SU-DHL-6 (cell line): ENCODE data around the gene SLC7A6OS.

Experiments
- H2AFZ ChIP-seq: fragments of 200-600 bp; sonication (generic); 2 replicates; pipeline ENCODE4 v1.6.1; 2014; ENCODE audit warnings: low read depth, mild to moderate bottlenecking, moderate library complexity, mixed read lengths, antibody characterized with exemption, low read length; ENCODE audit not compliant: severe bottlenecking
- H3F3A ChIP-seq: fragments of 200-600 bp; shearing (Covaris generic); 2 replicates; pipeline ENCODE4 v1.6.0; 2016; ENCODE audit warnings: antibody characterized with exemption, mild to moderate bottlenecking; ENCODE audit not compliant: insufficient read depth
- H3K27ac ChIP-seq: fragments of 200-600 bp; sonication (generic); 2 replicates; pipeline ENCODE4 v1.5.1; 2016; ENCODE audit warnings: low read depth, mild to moderate bottlenecking, low read length, moderate library complexity, mixed read lengths
- H3K27me3 ChIP-seq: fragments of 200-600 bp; sonication (generic), shearing (Covaris generic); 2 replicates; pipeline ENCODE4 v1.6.0; 2014; ENCODE audit warnings: mild to moderate bottlenecking, low read length
- H3K36me3 ChIP-seq: fragments of 200-600 bp; sonication (generic); 2 replicates; pipeline ENCODE4 v1.6.1; 2014; ENCODE audit warnings: mild to moderate bottlenecking, low read length, mixed read lengths
- H3K4me2 ChIP-seq: fragments of 300-600, 200-600 bp; shearing (Covaris generic), sonication (generic); 2 replicates; pipeline ENCODE4 v1.6.0; 2014; ENCODE audit warnings: low read length, low read depth, mild to moderate bottlenecking; ENCODE audit not compliant: poor library complexity, severe bottlenecking
- H3K4me3 ChIP-seq: fragments of 200-600 bp; sonication (generic); 2 replicates; pipeline ENCODE4 v1.5.1; 2014; ENCODE audit warnings: antibody characterized with exemption, low read length, mild to moderate bottlenecking, mixed read lengths; ENCODE audit not compliant: insufficient read depth, poor library complexity, severe bottlenecking
- H3K79me2 ChIP-seq: fragments of 200-600 bp; sonication (generic); 2 replicates; pipeline ENCODE4 v1.6.1; 2014; ENCODE audit warnings: mild to moderate bottlenecking, low read length, moderate library complexity; ENCODE audit not compliant: insufficient read depth
- H3K9ac ChIP-seq: fragments of 200-600 bp; sonication (generic); 2 replicates; pipeline ENCODE4 v1.7.0; 2014; ENCODE audit warnings: mild to moderate bottlenecking, low read length
- H3K9me2 ChIP-seq: fragments of 200-600 bp; sonication (generic); replicated peaks from 2 replicates; pipeline ENCODE4 v1.6.1; 2014; ENCODE audit warnings: low read length; ENCODE audit not compliant: insufficient read depth
- H3K9me3 ChIP-seq: fragments of 200-600 bp; sonication (generic); 2 replicates; pipeline ENCODE4 v1.6.1; 2014; ENCODE audit warnings: low read length, mixed read lengths; ENCODE audit not compliant: insufficient read depth
- H4K20me1 ChIP-seq: fragments of 200-600 bp; sonication (generic); 2 replicates; pipeline ENCODE4 v1.6.1; 2014; ENCODE audit warnings: low read depth, mild to moderate bottlenecking, antibody characterized with exemption, low read length, moderate library complexity, mixed read lengths
- EZH2phosphoT487 ChIP-seq: fragments of 200-600 bp; sonication (generic), shearing (Covaris generic); conservative IDR thresholded peaks from 2 replicates; pipeline ENCODE4 v1.6.1; 2018; ENCODE audit warnings: mild to moderate bottlenecking, antibody characterized with exemption, low read length, moderate library complexity, mixed read lengths
- TF ChIP-seq, protein P1 (sequence below): fragments of 200-600 bp; sonication (generic); IDR thresholded peaks from one replicate; pipeline ENCODE4 v1.5.1; 2017; ENCODE audit warnings: antibody characterized with exemption, mild to moderate bottlenecking, low read length, moderate library complexity; ENCODE audit not compliant: insufficient read depth, poor library complexity, severe bottlenecking

The SLC7A6OS gene

GRCh38 chr16:68339214-68339613, 28.5 kb upstream of the SLC7A6OS start:
- no peaks in the 10 kb centered on the region; the same call in 1 of the 2 replicates for H3K36me3 ChIP-seq

GRCh38 chr16:68338326-68339119, 27.8 kb upstream of the SLC7A6OS start:
- TF ChIP-seq EZH2phosphoT487 = no peak
- TF ChIP-seq, protein P1, sequence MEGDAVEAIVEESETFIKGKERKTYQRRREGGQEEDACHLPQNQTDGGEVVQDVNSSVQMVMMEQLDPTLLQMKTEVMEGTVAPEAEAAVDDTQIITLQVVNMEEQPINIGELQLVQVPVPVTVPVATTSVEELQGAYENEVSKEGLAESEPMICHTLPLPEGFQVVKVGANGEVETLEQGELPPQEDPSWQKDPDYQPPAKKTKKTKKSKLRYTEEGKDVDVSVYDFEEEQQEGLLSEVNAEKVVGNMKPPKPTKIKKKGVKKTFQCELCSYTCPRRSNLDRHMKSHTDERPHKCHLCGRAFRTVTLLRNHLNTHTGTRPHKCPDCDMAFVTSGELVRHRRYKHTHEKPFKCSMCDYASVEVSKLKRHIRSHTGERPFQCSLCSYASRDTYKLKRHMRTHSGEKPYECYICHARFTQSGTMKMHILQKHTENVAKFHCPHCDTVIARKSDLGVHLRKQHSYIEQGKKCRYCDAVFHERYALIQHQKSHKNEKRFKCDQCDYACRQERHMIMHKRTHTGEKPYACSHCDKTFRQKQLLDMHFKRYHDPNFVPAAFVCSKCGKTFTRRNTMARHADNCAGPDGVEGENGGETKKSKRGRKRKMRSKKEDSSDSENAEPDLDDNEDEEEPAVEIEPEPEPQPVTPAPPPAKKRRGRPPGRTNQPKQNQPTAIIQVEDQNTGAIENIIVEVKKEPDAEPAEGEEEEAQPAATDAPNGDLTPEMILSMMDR = no peak
- no peaks in the 10 kb centered on the region for H4K20me1 ChIP-seq
- H3F3A ChIP-seq = no peaks in the 10 kb centered on the region
- no peak overlapping the region for H2AFZ ChIP-seq
- H3K4me2 ChIP-seq = no peak overlapping the region
- no peaks in the 10 kb centered on the region; the same call in 1 of the 2 replicates for H3K36me3 ChIP-seq
- H3K27ac ChIP-seq = no peak overlapping the region
- H3K4me3 ChIP-seq = no peak overlapping the region
- H3K79me2 ChIP-seq = no peaks in the 10 kb centered on the region
- no peaks in the 10 kb centered on the region for H3K9me2 ChIP-seq
- no peaks in the 10 kb centered on the region for H3K9me3 ChIP-seq
- no peak overlapping the region for H3K9ac ChIP-seq
- no peaks in the 10 kb centered on the region for H3K27me3 ChIP-seq

More at GRCh38 chr16:68339214-68339613, 28.5 kb upstream of the SLC7A6OS start:
- Histone ChIP-seq H3K9ac (no peak overlapping the region), H3F3A (no peaks in the 10 kb centered on the region), H3K4me2 (no peak overlapping the region), H3K4me3 (no peak overlapping the region), H3K9me2 (no peaks in the 10 kb centered on the region), H3K79me2 (no peaks in the 10 kb centered on the region), H3K27ac (no peak overlapping the region), H3K9me3 (no peaks in the 10 kb centered on the region), H4K20me1 (no peaks in the 10 kb centered on the region), H2AFZ (no peak overlapping the region), H3K27me3 (no peaks in the 10 kb centered on the region)
- no peak for TF ChIP-seq EZH2phosphoT487
- TF ChIP-seq, protein P1 = no peak

- Histone ChIP-seq H2AFZ (no peak overlapping the region), H3K9me3 (no peaks in the 10 kb centered on the region), H3K4me2 (no peak overlapping the region), H3F3A (no peaks in the 10 kb centered on the region), H3K27ac (no peak overlapping the region), H4K20me1 (no peaks in the 10 kb centered on the region), H3K79me2 (no peaks in the 10 kb centered on the region), H3K9me2 (no peaks in the 10 kb centered on the region), H3K4me3 (no peak overlapping the region), H3K9ac (no peak overlapping the region), H3K27me3 (no peaks in the 10 kb centered on the region), H3K36me3 (no peaks in the 10 kb centered on the region; the same call in 1 of the 2 replicates)
- TF ChIP-seq, protein P1 = no peak
Measured at GRCh38 chr16:68335175-68335574, 24.4 kb upstream of the SLC7A6OS start.
